ENCODE data around the gene VMP1. TPM values are rescaled to one million over a fixed set of nuclear protein-coding genes. Genes with fewer than 3 reads are reported as not detected.

Gene VMP1
- total and polyA plus RNA-seq, 2 donors (not counting 1 experiment from before 2014, with no cell fraction given) = 20.4 to 83.5 TPM

- no peak overlapping the region for H2AFZ ChIP-seq (ENCODE audit: insufficient read depth, low read depth, low read length, poor library complexity, severe bottlenecking)
- H3K4me1 ChIP-seq (ENCODE audit: control insufficient read depth in 2 of 2, insufficient read depth in 2 of 2, low read length in 2 of 2) = no peaks in the 10 kb centered on the region
- no peaks in the 10 kb centered on the region for H3K79me2 ChIP-seq (ENCODE audit: control insufficient read depth, insufficient read depth, low read length)
- no peaks in the 10 kb centered on the region for H3K9me3 ChIP-seq (ENCODE audit: control extremely low read depth in 1 of 3, control insufficient read depth in 2 of 3, insufficient read depth in 1 of 3, low read length in 2 of 3)
- Mint-ChIP-seq H3K27ac (no peak overlapping the region), H3K9me3 (ENCODE audit: insufficient read depth) (no peaks in the 10 kb centered on the region), H3K27me3 (no peaks in the 10 kb centered on the region), H3K4me3 (no peak overlapping the region), H3K4me1 (no peaks in the 10 kb centered on the region)
- H3K9ac ChIP-seq (ENCODE audit: low read length) = no peak overlapping the region
- intact Hi-C loops (cut with micrococcal nuclease) = no loop called here
- no peaks in the 10 kb centered on the region for H3K27me3 ChIP-seq (replicated peaks in 1 of 4; ENCODE audit: control extremely low read depth in 1 of 4, control insufficient read depth in 3 of 4, insufficient read depth in 4 of 4, low read length in 3 of 4)
- peaks cover 6 to 24% of the 10 kb centered on the region in 2 experiments for H3K36me3 ChIP-seq (replicated peaks in 1 of 2; ENCODE audit: control extremely low read depth in 1 of 2, control insufficient read depth in 1 of 2, extremely low read depth in 1 of 2, insufficient read depth in 2 of 2, low read length in 1 of 2)
- TF ChIP-seq EZH2 (IDR thresholded peaks at IDR 0.05; ENCODE audit: borderline replicate concordance, insufficient read depth, low read depth, low read length, poor library complexity, severe bottlenecking) = no peak
- TF ChIP-seq CTCF (IDR thresholded peaks at IDR 0.05) = no peak
- ChIA-PET CTCF (interaction anchor here (1.4 kb wide), 1 partner anchor 45 kb away, joined by 3 read pairs; no protein-coding TSS in a partner anchor), POLR2A (interaction anchor here (0.6 kb wide), 1 partner anchor 10 kb away, joined by 5 read pairs; no protein-coding TSS in a partner anchor)
- no peak for ATAC-seq (ENCODE audit: low read depth)
- no CpG with 5 or more reads among the region's 1 CpG for WGBS (ENCODE audit: insufficient coverage)
- H4K20me1 ChIP-seq (ENCODE audit: control insufficient read depth, insufficient read depth, low read length, poor library complexity, severe bottlenecking) = no peaks in the 10 kb centered on the region
- no peak overlapping the region for H3K4me3 ChIP-seq (ENCODE audit: control extremely low read depth in 1 of 5, extremely low read depth in 1 of 5, insufficient read depth in 1 of 5, low read depth in 2 of 5, low read length in 4 of 5)
- H3K27ac ChIP-seq (ENCODE audit: low read length in 2 of 2) = no peak overlapping the region
- no peak overlapping the region for H3K4me2 ChIP-seq (replicated peaks; ENCODE audit: low read depth, low read length, poor library complexity, severe bottlenecking)
- no peak for DNase-seq
Measured at GRCh38 chr17:59814276-59814675, 106.8 kb downstream of the VMP1 start.

DNA sequence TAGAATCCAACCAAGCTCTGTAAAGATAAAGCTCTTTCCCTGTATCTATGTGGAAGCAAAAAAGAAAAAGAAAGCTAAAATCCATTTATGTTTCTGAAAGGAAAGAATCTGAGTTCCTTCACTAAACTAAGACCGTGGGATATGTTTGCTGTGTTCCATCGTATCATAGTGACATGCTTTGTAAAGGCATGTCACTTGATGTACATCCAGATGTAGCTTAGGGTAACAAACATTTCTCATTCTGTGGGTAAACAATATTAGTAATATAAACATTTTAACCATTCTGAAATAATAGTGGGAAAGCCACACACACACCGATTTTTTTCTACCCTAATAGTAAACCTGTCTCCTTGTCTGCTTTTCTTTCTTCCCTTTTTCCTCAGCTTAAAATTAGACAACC, 107.2 kb downstream of the VMP1 start:
- no peak for ATAC-seq (ENCODE audit: low read depth)
- H3K27me3 Mint-ChIP-seq = no peaks in the 10 kb centered on the region
- Histone ChIP-seq H3K27me3 (replicated peaks in 1 of 4; ENCODE audit: control extremely low read depth in 1 of 4, control insufficient read depth in 3 of 4, insufficient read depth in 4 of 4, low read length in 3 of 4) (no peaks in the 10 kb centered on the region), H2AFZ (ENCODE audit: insufficient read depth, low read depth, low read length, poor library complexity, severe bottlenecking) (no peak overlapping the region), H3K9ac (ENCODE audit: low read length) (no peak overlapping the region), H3K27ac (ENCODE audit: low read length in 2 of 2) (no peak overlapping the region), H3K4me2 (replicated peaks; ENCODE audit: low read depth, low read length, poor library complexity, severe bottlenecking) (no peak overlapping the region), H4K20me1 (ENCODE audit: control insufficient read depth, insufficient read depth, low read length, poor library complexity, severe bottlenecking) (no peaks in the 10 kb centered on the region), H3K4me3 (ENCODE audit: control extremely low read depth in 1 of 5, extremely low read depth in 1 of 5, insufficient read depth in 1 of 5, low read depth in 2 of 5, low read length in 4 of 5) (no peak overlapping the region), H3K9me3 (ENCODE audit: control extremely low read depth in 1 of 3, control insufficient read depth in 2 of 3, insufficient read depth in 1 of 3, low read length in 2 of 3) (no peaks in the 10 kb centered on the region), H3K36me3 (replicated peaks in 1 of 2; ENCODE audit: control extremely low read depth in 1 of 2, control insufficient read depth in 1 of 2, extremely low read depth in 1 of 2, insufficient read depth in 2 of 2, low read length in 1 of 2) (peaks cover 7 to 24% of the 10 kb centered on the region in 2 experiments), H3K79me2 (ENCODE audit: control insufficient read depth, insufficient read depth, low read length) (no peaks in the 10 kb centered on the region), H3K4me1 (ENCODE audit: control insufficient read depth in 2 of 2, insufficient read depth in 2 of 2, low read length in 2 of 2) (no peaks in the 10 kb centered on the region)
- no peak for TF ChIP-seq CTCF (IDR thresholded peaks at IDR 0.05)
- TF ChIP-seq EZH2 (IDR thresholded peaks at IDR 0.05; ENCODE audit: borderline replicate concordance, insufficient read depth, low read depth, low read length, poor library complexity, severe bottlenecking) = no peak
- intact Hi-C loops (cut with micrococcal nuclease) = no loop called here
- ChIA-PET POLR2A (interaction anchor here (0.6 kb wide), 1 partner anchor 10 kb away, joined by 5 read pairs; no protein-coding TSS in a partner anchor), CTCF (interaction anchor here (1.4 kb wide), 1 partner anchor 45 kb away, joined by 3 read pairs; no protein-coding TSS in a partner anchor)
- H3K9me3 Mint-ChIP-seq (ENCODE audit: insufficient read depth) = no peaks in the 10 kb centered on the region
- no peak for DNase-seq
- no peaks in the 10 kb centered on the region for H3K4me1 Mint-ChIP-seq
- no CpG with 5 or more reads among the region's 3 CpGs for WGBS (ENCODE audit: insufficient coverage)
- no peak overlapping the region for H3K27ac Mint-ChIP-seq
- no peak overlapping the region for H3K4me3 Mint-ChIP-seq

Measured in B cell (primary cell).